ENCODE measurements around the gene ZNF358. TPM values are rescaled to one million over a fixed set of nuclear protein-coding genes. Genes with fewer than 3 reads are reported as not detected.

The ZNF358 gene
- total and polyA plus RNA-seq, 2 donors (not counting 1 experiment from before 2014, with no cell fraction given) = 16.7 to 26.8 TPM

DNA sequence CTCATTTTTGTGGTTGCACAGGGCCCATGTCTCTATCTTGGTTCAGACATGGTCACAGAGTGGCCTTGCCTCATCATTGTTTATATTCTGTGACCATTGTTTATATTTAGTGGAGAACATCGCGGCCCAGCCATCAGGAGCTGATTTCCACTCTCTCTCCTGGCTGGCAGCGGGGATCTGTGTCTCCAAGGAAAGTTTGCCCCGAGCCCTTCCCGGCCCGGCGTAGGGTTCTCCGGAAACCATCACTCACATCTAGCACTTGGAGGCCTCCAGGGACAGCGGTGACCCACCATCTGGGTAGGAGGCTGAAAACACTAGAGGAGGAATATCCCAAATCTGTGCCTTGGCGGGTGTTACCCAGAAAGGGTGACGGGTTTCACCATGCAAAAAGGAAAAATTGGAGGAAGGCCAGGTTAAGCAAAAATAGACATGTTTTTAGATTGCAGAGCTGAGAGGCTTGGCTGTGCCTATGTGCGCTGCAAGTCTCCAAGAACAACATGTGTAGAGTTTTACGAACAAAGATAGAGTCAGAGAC, 726 bp upstream of the ZNF358 start:
- H3K4me3 ChIP-seq (replicated peaks in 1 of 4; ENCODE audit: control extremely low read depth in 1 of 4, insufficient read depth in 1 of 4, low read depth in 3 of 4, low read length in 4 of 4) = peak overlapping the region; percentile 46 to 66 (median 57)

DNA sequence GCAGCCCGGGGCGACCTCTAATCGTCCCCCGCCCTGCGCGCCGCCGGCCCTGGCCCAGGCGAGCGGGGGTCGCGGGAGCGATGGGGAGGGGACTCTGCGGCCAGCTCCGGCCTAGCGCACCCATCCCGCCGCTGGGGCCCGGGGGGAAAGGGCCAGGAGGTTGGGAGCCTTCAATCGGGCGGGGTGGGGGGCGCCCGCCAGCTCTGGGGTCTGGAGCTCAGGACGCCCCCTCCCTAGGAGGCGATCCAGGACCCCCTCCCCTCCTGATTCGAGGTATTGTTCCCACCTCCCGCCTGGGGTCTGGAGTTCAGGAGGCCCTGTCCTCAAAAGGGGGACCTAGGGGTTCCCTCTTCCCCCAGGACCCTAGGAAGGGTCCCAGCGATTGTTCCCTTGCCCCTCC, 430 bp downstream of the ZNF358 start:
- H2AFZ ChIP-seq (ENCODE audit: low read length) = no peak overlapping the region
- peak overlapping the region; percentile 74 to 86 (median 78) for H3K4me3 ChIP-seq (replicated peaks in 1 of 4; ENCODE audit: control extremely low read depth in 1 of 4, insufficient read depth in 1 of 4, low read depth in 3 of 4, low read length in 4 of 4)
- peak overlapping the region; percentile 77 for H3K4me2 ChIP-seq (ENCODE audit: extremely low read depth, insufficient read depth, low read length)
- no peaks in the 10 kb centered on the region for H3K79me2 ChIP-seq (ENCODE audit: control insufficient read depth, insufficient read depth, low read length)
- H3K4me1 ChIP-seq (ENCODE audit: control insufficient read depth, extremely low read depth, insufficient read depth, low read length) = peaks cover 6% of the 10 kb centered on the region
- H3K27me3 ChIP-seq (ENCODE audit: control insufficient read depth, insufficient read depth, low read length) = no peaks in the 10 kb centered on the region
- peak overlapping the region; percentile 66 for H3K9ac ChIP-seq (ENCODE audit: insufficient read depth, low read length)
- peaks cover 4% of the 10 kb centered on the region for H3K36me3 ChIP-seq (ENCODE audit: control insufficient read depth, insufficient read depth, low read length)
- H3K27ac ChIP-seq (ENCODE audit: insufficient read depth, low read length) = peak overlapping the region; percentile 43
- no peak for DNase-seq (ENCODE audit: low read depth in 2 of 2)
- no peaks in the 10 kb centered on the region for H4K20me1 ChIP-seq (ENCODE audit: control insufficient read depth, extremely low read depth, insufficient read depth, low read length)
- TF ChIP-seq EZH2 (IDR thresholded peaks at IDR 0.05; ENCODE audit: low read length, missing control alignments) = no peak
- TF ChIP-seq, protein P1, sequence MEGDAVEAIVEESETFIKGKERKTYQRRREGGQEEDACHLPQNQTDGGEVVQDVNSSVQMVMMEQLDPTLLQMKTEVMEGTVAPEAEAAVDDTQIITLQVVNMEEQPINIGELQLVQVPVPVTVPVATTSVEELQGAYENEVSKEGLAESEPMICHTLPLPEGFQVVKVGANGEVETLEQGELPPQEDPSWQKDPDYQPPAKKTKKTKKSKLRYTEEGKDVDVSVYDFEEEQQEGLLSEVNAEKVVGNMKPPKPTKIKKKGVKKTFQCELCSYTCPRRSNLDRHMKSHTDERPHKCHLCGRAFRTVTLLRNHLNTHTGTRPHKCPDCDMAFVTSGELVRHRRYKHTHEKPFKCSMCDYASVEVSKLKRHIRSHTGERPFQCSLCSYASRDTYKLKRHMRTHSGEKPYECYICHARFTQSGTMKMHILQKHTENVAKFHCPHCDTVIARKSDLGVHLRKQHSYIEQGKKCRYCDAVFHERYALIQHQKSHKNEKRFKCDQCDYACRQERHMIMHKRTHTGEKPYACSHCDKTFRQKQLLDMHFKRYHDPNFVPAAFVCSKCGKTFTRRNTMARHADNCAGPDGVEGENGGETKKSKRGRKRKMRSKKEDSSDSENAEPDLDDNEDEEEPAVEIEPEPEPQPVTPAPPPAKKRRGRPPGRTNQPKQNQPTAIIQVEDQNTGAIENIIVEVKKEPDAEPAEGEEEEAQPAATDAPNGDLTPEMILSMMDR (conservative IDR thresholded peaks at IDR 0.05 in 1 of 2, IDR thresholded peaks at IDR 0.05 in 1 of 2; ENCODE audit: low read depth in 1 of 2, low read length in 2 of 2) = no peak
- H3K9me3 ChIP-seq (ENCODE audit: control insufficient read depth, insufficient read depth, low read depth, low read length) = no peaks in the 10 kb centered on the region

More for the DNA sequence above, 726 bp upstream of the ZNF358 start:
- Histone ChIP-seq H3K27me3 (ENCODE audit: control insufficient read depth, insufficient read depth, low read length) (no peaks in the 10 kb centered on the region), H3K4me1 (ENCODE audit: control insufficient read depth, extremely low read depth, insufficient read depth, low read length) (peaks cover 6% of the 10 kb centered on the region), H3K79me2 (ENCODE audit: control insufficient read depth, insufficient read depth, low read length) (no peaks in the 10 kb centered on the region), H3K27ac (ENCODE audit: insufficient read depth, low read length) (peak overlapping the region; percentile 70), H3K36me3 (ENCODE audit: control insufficient read depth, insufficient read depth, low read length) (peaks cover 4% of the 10 kb centered on the region), H3K9ac (ENCODE audit: insufficient read depth, low read length) (peak overlapping the region; percentile 62), H4K20me1 (ENCODE audit: control insufficient read depth, extremely low read depth, insufficient read depth, low read length) (no peaks in the 10 kb centered on the region), H3K4me2 (ENCODE audit: extremely low read depth, insufficient read depth, low read length) (peak overlapping the region; percentile 84), H2AFZ (ENCODE audit: low read length) (peak overlapping the region; percentile 98), H3K9me3 (ENCODE audit: control insufficient read depth, insufficient read depth, low read depth, low read length) (no peaks in the 10 kb centered on the region)
- TF ChIP-seq, protein P1 (conservative IDR thresholded peaks at IDR 0.05 in 1 of 2, IDR thresholded peaks at IDR 0.05 in 1 of 2; ENCODE audit: low read depth in 1 of 2, low read length in 2 of 2) = no peak
- TF ChIP-seq EZH2 (IDR thresholded peaks at IDR 0.05; ENCODE audit: low read length, missing control alignments) = no peak
- peak in 1 of 2 donors; percentile 82 for DNase-seq (ENCODE audit: low read depth in 2 of 2)

DNA sequence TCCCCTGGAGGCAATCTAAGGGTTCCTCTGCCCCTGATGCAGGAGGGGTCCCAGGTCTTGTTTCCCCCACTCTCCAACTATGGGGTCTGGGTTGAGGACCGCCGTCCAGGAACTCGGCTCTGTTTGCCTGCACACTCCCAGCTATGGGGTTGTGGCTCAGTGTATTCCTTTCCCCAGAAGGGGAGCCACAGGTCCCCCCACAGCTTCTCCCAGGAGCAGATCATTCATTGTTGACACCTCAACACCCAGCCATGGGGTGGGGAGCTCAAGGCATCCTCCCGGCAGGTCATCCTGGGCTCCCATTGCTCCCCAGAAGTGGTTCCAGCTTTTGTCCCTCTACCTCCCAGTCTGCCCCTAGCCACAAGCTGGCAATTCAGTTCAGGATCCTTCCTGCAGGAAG, 975 bp downstream of the ZNF358 start:
- Histone ChIP-seq H3K9ac (ENCODE audit: insufficient read depth, low read length) (peak overlapping the region; percentile 66), H3K79me2 (ENCODE audit: control insufficient read depth, insufficient read depth, low read length) (no peaks in the 10 kb centered on the region), H4K20me1 (ENCODE audit: control insufficient read depth, extremely low read depth, insufficient read depth, low read length) (no peaks in the 10 kb centered on the region), H3K27ac (ENCODE audit: insufficient read depth, low read length) (peak overlapping the region; percentile 43), H3K9me3 (ENCODE audit: control insufficient read depth, insufficient read depth, low read depth, low read length) (no peaks in the 10 kb centered on the region), H3K4me2 (ENCODE audit: extremely low read depth, insufficient read depth, low read length) (peak overlapping the region; percentile 77), H3K4me3 (replicated peaks in 1 of 4; ENCODE audit: control extremely low read depth in 1 of 4, insufficient read depth in 1 of 4, low read depth in 3 of 4, low read length in 4 of 4) (peak overlapping the region; percentile 74 to 86 (median 78)), H3K27me3 (ENCODE audit: control insufficient read depth, insufficient read depth, low read length) (no peaks in the 10 kb centered on the region), H2AFZ (ENCODE audit: low read length) (no peak overlapping the region), H3K4me1 (ENCODE audit: control insufficient read depth, extremely low read depth, insufficient read depth, low read length) (peaks cover 6% of the 10 kb centered on the region), H3K36me3 (ENCODE audit: control insufficient read depth, insufficient read depth, low read length) (peaks cover 4% of the 10 kb centered on the region)
- no peak for DNase-seq (ENCODE audit: low read depth in 2 of 2)
- TF ChIP-seq, protein P1 (conservative IDR thresholded peaks at IDR 0.05 in 1 of 2, IDR thresholded peaks at IDR 0.05 in 1 of 2; ENCODE audit: low read depth in 1 of 2, low read length in 2 of 2) = no peak
- TF ChIP-seq EZH2 (IDR thresholded peaks at IDR 0.05; ENCODE audit: low read length, missing control alignments) = no peak

All from fibroblast of lung (primary cell).